ENCODE data around the gene CD300C. TPM values are rescaled to one million over a fixed set of nuclear protein-coding genes. Genes with fewer than 3 reads are reported as not detected.

The CD300C gene
- total RNA-seq, 2 donors from 2014 or later: 0.52 TPM; not detected in 1

GRCh38 chr17:74543891-74544760 lies 1.8 kb downstream of the CD300C start:
- Histone ChIP-seq H3K9me3 (no peaks in the 10 kb centered on the region), H3K4me1 (no peaks in the 10 kb centered on the region), H3K4me3 (no peak overlapping the region), H3K36me3 (replicated peaks in 1 of 2; ENCODE audit: insufficient read depth in 1 of 2, low read depth in 2 of 2) (no peaks in the 10 kb centered on the region), H3K27ac (no peak overlapping the region), H3K27me3 (no peaks in the 10 kb centered on the region)
- ATAC-seq (no peak), DNase-seq (no peak)
- intact Hi-C loops (cut with DNase I): no loop called here
- TF ChIP-seq, protein P1, sequence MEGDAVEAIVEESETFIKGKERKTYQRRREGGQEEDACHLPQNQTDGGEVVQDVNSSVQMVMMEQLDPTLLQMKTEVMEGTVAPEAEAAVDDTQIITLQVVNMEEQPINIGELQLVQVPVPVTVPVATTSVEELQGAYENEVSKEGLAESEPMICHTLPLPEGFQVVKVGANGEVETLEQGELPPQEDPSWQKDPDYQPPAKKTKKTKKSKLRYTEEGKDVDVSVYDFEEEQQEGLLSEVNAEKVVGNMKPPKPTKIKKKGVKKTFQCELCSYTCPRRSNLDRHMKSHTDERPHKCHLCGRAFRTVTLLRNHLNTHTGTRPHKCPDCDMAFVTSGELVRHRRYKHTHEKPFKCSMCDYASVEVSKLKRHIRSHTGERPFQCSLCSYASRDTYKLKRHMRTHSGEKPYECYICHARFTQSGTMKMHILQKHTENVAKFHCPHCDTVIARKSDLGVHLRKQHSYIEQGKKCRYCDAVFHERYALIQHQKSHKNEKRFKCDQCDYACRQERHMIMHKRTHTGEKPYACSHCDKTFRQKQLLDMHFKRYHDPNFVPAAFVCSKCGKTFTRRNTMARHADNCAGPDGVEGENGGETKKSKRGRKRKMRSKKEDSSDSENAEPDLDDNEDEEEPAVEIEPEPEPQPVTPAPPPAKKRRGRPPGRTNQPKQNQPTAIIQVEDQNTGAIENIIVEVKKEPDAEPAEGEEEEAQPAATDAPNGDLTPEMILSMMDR (IDR thresholded peaks at IDR 0.05): no peak
- no peak for TF ChIP-seq POLR2A (IDR thresholded peaks at IDR 0.05)
- WGBS, 2 donors: 69 to 74% methylated on average over 9 to 18 of the region's 18 CpGs

- no peaks in the 10 kb centered on the region for H3K4me1 ChIP-seq
- WGBS, 2 donors: 50 to 56% methylated on average over 7 to 14 of the region's 14 CpGs
- intact Hi-C loops (cut with DNase I): no loop called here
These were observed 2.5 kb downstream of the CD300C start for GRCh38 chr17:74543406-74543805.

DNA sequence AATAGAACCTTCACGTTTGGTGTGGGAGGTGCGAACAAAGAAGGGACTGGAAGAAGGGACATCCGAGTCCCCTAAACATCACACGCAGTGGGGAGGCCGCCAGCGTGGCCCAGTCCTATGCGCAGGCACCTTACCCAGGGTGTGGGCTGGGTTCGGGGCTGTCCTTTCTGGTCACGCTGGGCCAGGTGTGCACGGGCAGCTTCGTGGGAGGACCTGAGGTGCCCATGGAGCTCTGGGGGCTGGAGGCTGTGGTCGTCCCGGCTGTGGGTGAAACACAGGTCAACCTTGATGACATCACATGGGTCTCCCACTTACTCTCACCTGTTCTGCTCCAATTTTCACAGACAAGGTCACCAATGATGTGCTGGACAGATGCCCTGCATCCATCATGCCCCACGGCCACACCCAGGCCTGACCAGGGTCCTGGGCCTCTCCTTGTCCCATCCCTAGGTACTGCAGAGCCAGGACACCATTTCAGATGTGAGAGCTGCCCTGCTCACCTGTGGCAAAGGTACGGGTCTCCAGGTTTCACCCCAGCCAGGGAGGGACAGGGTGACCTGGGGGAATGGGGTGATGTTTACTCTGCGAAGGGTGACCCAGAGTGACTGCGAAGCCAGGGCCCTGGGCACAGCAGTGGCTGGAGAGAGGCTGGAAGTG lies 3.1 kb downstream of the CD300C start:
- no peaks in the 10 kb centered on the region for H3K27me3 ChIP-seq
- H3K9me3 ChIP-seq: no peaks in the 10 kb centered on the region
- H3K4me1 ChIP-seq: no peaks in the 10 kb centered on the region
- intact Hi-C loops (cut with DNase I): no loop called here
- 70 to 73% methylated on average over 16 to 17 of the region's 17 CpGs for WGBS, 2 donors
- ATAC-seq (no peak), DNase-seq (no peak)
- TF ChIP-seq, protein P1 (IDR thresholded peaks at IDR 0.05): no peak
- no peak for TF ChIP-seq POLR2A (IDR thresholded peaks at IDR 0.05)
- no peak overlapping the region for H3K4me3 ChIP-seq
- H3K27ac ChIP-seq: no peak overlapping the region
- no peaks in the 10 kb centered on the region for H3K36me3 ChIP-seq (replicated peaks in 1 of 2; ENCODE audit: insufficient read depth in 1 of 2, low read depth in 2 of 2)

More at GRCh38 chr17:74543406-74543805, 2.5 kb downstream of the CD300C start:
- ATAC-seq: no peak
- Histone ChIP-seq H3K27ac (no peak overlapping the region), H3K9me3 (no peaks in the 10 kb centered on the region), H3K36me3 (replicated peaks in 1 of 2; ENCODE audit: insufficient read depth in 1 of 2, low read depth in 2 of 2) (no peaks in the 10 kb centered on the region), H3K4me3 (no peak overlapping the region), H3K27me3 (no peaks in the 10 kb centered on the region)
- DNase-seq: no peak
- TF ChIP-seq, protein P1 (IDR thresholded peaks at IDR 0.05): no peak
- TF ChIP-seq POLR2A (IDR thresholded peaks at IDR 0.05): no peak

DNA sequence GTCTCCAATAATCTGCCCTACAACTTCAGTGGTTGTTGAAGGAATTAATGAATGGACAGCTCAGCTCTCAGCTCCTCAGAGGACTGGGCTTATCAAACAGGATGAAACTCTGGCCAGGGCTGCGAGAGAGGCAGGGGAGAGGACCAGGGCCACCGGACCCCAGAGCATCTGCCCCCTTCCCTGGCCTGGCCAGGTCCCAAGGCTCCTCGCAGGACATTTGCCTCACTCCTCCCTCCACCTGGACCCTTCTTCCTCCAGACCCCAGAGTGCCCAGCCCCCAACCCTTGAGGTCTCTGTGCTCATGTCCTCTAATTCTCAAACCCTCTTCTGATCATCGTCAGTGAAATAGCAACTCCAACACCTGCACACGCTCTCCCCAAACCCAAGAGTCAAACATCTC lies 3.7 kb downstream of the CD300C start:
- H3K36me3 ChIP-seq (replicated peaks in 1 of 2; ENCODE audit: insufficient read depth in 1 of 2, low read depth in 2 of 2): no peaks in the 10 kb centered on the region
- no peak for ATAC-seq
- H3K27ac ChIP-seq: no peak overlapping the region
- no peaks in the 10 kb centered on the region for H3K27me3 ChIP-seq
- 52 to 69% methylated on average over 5 of the region's 5 CpGs for WGBS, 2 donors
- TF ChIP-seq POLR2A (IDR thresholded peaks at IDR 0.05): no peak
- TF ChIP-seq, protein P1 (IDR thresholded peaks at IDR 0.05): no peak
- intact Hi-C loops (cut with DNase I): no loop called here
- DNase-seq: no peak
- no peaks in the 10 kb centered on the region for H3K4me1 ChIP-seq
- H3K4me3 ChIP-seq: no peak overlapping the region
- H3K9me3 ChIP-seq: no peaks in the 10 kb centered on the region

All from body of pancreas (tissue), 4 donors.